Measurements from ENCODE around the gene KDM4B.
A peak's percentile ranks its signal among the peaks of the same experiment; 100 is the strongest.
"Not testable (repeated sequence)": the region's sequence is repeated elsewhere in the genome, so short reads cannot be mapped to it uniquely, and the experiment has no call there.

Gene KDM4B

GRCh38 chr19:4968462-4969291, at the start of gene KDM4B:
KDM4B (plus strand) TSS chr19:4969113; CDS start chr19:5032891, 63,778 bp downstream.
- DNase-seq (ENCODE audit: low read depth), result peak; percentile 99

GRCh38 chr19:4922530-4923275, 46.2 kb upstream of the KDM4B start:
- DNase-seq (ENCODE audit: low read depth), result no peak

- DNase-seq (ENCODE audit: low read depth), result no peak
Observed at GRCh38 chr19:4923276-4923747, 45.6 kb upstream of the KDM4B start.

- DNase-seq (ENCODE audit: low read depth), result no peak
Observed at GRCh38 chr19:4929186-4929585, 39.7 kb upstream of the KDM4B start.

- no peak for DNase-seq (ENCODE audit: low read depth)
Observed at GRCh38 chr19:4930664-4931063, 38.2 kb upstream of the KDM4B start.

GRCh38 chr19:4932711-4933110, 36.2 kb upstream of the KDM4B start:
- DNase-seq (ENCODE audit: low read depth), result no peak

GRCh38 chr19:4933528-4933927, 35.4 kb upstream of the KDM4B start:
- DNase-seq (ENCODE audit: low read depth), result no peak

- no peak for DNase-seq (ENCODE audit: low read depth)
Observed at GRCh38 chr19:4935444-4935843, 33.5 kb upstream of the KDM4B start.

GRCh38 chr19:4937060-4937459, 31.9 kb upstream of the KDM4B start:
- no peak for DNase-seq (ENCODE audit: low read depth)

- DNase-seq (ENCODE audit: low read depth), result not testable (repeated sequence)
Observed at GRCh38 chr19:4938461-4938860, 30.5 kb upstream of the KDM4B start.

- DNase-seq (ENCODE audit: low read depth), result no peak
Observed at GRCh38 chr19:4939466-4939865, 29.4 kb upstream of the KDM4B start.

GRCh38 chr19:4941638-4942169, 27.2 kb upstream of the KDM4B start:
- DNase-seq (ENCODE audit: low read depth), result not testable (repeated sequence)

GRCh38 chr19:4950650-4951049, 18.3 kb upstream of the KDM4B start:
- not testable (repeated sequence) for DNase-seq (ENCODE audit: low read depth)

GRCh38 chr19:4951656-4952055, 17.3 kb upstream of the KDM4B start:
- DNase-seq (ENCODE audit: low read depth), result no peak

GRCh38 chr19:4952945-4953344, 16.0 kb upstream of the KDM4B start:
- DNase-seq (ENCODE audit: low read depth), result no peak

- DNase-seq (ENCODE audit: low read depth), result not testable (repeated sequence)
Observed at GRCh38 chr19:4954320-4955149, 14.4 kb upstream of the KDM4B start.

- DNase-seq (ENCODE audit: low read depth), result no peak
Observed at GRCh38 chr19:4955274-4955673, 13.6 kb upstream of the KDM4B start.

GRCh38 chr19:4957981-4958380, 10.9 kb upstream of the KDM4B start:
- no peak for DNase-seq (ENCODE audit: low read depth)

GRCh38 chr19:4962085-4962619, 6.8 kb upstream of the KDM4B start:
- DNase-seq (ENCODE audit: low read depth), result no peak

GRCh38 chr19:4965061-4965460, 3.9 kb upstream of the KDM4B start:
- no peak for DNase-seq (ENCODE audit: low read depth)

- DNase-seq (ENCODE audit: low read depth), result no peak
Observed at GRCh38 chr19:4966591-4966990, 2.3 kb upstream of the KDM4B start.

Data from stimulated activated CD4-positive, alpha-beta T cell treated with anti-CD3 and anti-CD28 coated beads, Interleukin-2, amount 100 ng/mL, for 4 hours (primary cell).